GM13976 (cell line): ENCODE measurements around the gene TMX1.

Source experiments
- DNase-seq: peaks from one replicate; pipeline ENCODE4 v3.0.0; 2012; ENCODE audit warnings: low spot score
- in situ Hi-C: fragments of 300-500 bp; cut with MboI; formaldehyde crosslinking; loops from one replicate; pipeline ENCODE4 v1.12.0; 2022; ENCODE audit warnings: low sequenced_read_pairs, mixed read lengths, inconsistent platforms; ENCODE audit not compliant: unreplicated experiment
- TF ChIP-seq, protein P1 (sequence below): IDR thresholded peaks from 2 replicates; pipeline ENCODE4 v1.5.1; 2012; ENCODE audit warnings: borderline replicate concordance, mild to moderate bottlenecking; ENCODE audit not compliant: insufficient read depth; ENCODE audit errors: extremely low read depth, missing control alignments, control extremely low read depth

Gene TMX1

DNA sequence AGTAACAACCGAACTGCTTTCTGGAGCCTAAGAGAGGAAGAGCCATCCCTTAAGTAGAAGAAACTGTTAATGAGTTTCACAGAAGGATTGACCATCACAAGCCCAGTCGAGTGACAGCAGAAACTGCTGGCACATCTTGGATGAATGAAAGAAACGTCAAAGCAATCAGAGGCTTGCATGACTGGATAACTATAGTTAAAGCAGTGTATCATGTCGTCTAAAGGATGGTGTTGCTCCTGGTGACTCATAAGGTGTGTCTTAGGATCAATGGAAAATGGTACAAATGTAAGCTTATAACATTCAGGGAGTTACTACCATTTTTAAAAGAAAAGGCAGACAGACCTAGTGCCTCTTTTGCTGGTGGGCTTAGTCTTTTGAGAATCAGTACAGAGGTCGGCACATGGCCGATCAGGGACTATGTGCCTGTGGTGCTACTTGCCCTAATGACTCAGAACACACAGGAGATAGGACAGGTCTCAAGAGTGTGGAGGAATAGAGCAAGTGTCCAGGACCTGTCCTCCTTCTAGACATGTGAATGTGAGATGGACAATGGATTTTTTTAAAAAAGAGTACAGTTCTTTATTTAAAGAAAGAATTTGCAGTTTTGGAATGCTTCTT is 55.7 kb downstream of the TMX1 start:
- TF ChIP-seq, protein P1, sequence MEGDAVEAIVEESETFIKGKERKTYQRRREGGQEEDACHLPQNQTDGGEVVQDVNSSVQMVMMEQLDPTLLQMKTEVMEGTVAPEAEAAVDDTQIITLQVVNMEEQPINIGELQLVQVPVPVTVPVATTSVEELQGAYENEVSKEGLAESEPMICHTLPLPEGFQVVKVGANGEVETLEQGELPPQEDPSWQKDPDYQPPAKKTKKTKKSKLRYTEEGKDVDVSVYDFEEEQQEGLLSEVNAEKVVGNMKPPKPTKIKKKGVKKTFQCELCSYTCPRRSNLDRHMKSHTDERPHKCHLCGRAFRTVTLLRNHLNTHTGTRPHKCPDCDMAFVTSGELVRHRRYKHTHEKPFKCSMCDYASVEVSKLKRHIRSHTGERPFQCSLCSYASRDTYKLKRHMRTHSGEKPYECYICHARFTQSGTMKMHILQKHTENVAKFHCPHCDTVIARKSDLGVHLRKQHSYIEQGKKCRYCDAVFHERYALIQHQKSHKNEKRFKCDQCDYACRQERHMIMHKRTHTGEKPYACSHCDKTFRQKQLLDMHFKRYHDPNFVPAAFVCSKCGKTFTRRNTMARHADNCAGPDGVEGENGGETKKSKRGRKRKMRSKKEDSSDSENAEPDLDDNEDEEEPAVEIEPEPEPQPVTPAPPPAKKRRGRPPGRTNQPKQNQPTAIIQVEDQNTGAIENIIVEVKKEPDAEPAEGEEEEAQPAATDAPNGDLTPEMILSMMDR = no peak
- DNase-seq = no peak
- in situ Hi-C loops = loop anchor here (10.0 kb wide), 1 partner anchor 479 kb away; no protein-coding TSS in a partner anchor

DNA sequence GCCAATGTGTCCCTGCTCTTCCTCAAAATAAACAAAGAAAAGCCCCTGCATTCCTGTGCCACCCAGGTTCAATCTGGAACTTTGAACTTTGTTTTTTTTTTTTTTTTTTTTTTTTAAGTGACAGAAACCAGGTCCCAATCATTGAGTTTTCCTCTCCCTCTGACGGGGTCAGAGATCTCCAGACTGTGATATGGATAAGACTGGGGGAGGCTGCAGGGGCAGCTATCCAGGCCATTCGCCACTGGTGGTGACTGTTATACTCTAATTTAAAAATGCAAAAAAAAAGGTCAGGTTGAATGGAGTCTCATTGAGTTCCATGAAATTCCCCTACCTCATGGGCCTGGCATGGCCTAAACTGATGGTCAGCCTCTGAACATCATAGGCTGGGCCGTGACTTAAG is 57.0 kb downstream of the TMX1 start:
- in situ Hi-C loops = loop anchor here (10.0 kb wide), 1 partner anchor 478 kb away; no protein-coding TSS in a partner anchor
- TF ChIP-seq, protein P1 = no peak
- DNase-seq = no peak

DNA sequence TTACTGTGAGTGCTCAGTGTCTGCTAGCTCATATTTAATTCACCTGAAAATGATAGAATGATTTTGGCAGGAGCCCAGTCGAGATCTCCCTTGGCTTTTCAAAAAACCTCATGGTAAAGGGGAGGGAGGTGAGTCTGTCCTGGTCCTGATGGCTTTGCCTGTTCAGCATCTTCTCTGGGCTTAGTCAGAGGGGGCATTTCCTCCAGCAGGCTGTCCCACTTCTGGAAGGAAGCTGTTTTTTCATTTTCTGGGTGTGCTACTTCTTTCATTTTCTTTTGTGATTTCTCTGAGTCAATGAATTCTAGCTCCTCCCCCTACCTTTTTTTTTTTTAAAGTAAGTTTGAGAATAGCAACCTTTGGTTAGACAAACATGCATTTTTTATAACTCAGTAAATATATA is 58.8 kb downstream of the TMX1 start:
- no peak for DNase-seq
- TF ChIP-seq, protein P1 = no peak
- in situ Hi-C loops = loop anchor here (10.0 kb wide), 1 partner anchor 476 kb away; no protein-coding TSS in a partner anchor

DNA sequence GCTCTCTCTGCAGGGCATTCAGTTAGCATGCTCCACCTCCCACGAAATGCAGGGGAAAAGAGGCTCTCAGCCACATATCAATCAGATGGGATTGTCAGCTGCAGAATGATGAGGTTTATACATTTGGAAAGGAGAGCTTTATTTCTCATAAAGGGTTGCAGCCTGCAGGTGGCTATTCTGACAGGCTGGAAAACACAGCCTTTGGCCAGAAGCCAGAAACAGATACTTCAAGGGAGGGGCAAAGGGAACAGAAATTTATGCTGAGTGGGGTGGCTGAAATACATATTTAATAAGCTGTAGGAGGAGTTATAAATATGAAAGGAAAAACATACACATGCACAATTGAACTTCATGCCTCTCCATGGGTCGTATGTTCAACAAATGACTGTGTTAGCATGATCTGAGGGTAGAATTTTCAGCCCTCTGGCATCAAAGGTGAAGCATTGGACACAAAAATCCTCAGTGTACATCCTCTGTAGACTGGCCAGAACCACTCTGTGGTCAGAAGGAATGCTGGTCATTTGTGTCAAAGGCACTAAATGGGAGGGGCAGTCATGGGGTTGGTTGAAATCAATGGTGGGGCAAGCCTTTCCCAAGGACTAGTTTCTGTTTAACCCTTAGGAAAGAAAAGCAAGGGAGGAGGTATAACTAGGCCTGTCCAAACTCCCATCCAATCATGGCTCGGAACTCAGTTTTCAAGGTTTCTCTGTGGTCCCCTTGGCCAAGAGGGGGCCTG is 62.4 kb downstream of the TMX1 start:
- in situ Hi-C loops = no loop called here
- no peak for DNase-seq
- TF ChIP-seq, protein P1 = no peak

DNA sequence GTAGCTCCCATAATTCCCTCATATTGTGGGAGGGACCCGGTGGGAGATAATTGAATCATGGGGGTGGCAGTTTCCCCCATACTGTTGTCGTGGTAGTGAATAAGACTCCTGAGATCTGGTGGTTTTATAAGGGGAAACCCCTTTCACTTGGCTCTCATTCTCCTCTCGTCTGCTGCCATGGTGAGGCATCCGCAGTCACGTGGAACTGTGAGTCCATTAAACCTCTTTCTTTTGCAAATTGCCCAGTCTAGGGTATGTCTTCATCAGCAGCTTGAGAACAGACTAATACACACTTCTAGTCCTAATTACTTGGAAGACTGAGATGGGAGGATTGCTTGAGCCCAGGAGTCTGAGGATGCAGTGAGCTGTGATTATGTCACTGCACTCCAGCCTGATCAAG is 64.4 kb downstream of the TMX1 start:
- DNase-seq = no peak
- TF ChIP-seq, protein P1 = no peak
- in situ Hi-C loops = no loop called here

DNA sequence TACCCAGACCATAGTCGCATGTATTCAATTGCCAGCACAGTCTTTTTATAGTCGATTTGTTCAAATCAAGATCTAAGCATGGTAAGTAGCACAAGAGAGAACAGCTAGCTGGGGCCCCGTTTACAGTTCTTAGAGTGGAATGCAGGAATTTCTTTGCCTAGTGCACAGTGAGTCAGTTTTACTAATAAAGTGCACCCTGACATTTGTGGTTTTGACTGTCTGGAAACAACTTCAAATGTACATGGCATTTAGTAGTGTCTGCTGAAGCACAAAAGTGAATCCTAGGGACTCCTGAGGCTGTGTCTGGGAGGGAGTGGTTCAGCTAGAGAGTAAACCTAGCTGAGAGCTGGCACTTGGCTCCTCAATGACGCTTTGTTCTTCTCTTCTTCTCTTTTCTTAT is 64.9 kb downstream of the TMX1 start:
- TF ChIP-seq, protein P1 = no peak
- DNase-seq = no peak
- in situ Hi-C loops = no loop called here
